CD4-positive, alpha-beta T cell treated with Interleukin-1 beta for 1 hour (primary cell): ENCODE data around the gene ZNF593OS.

ENCODE experiments used
- DNase-seq, 2 donors: peaks; one replicate each; pipeline ENCODE4 v3.0.0-alpha.2; 2020 to 2022

Gene ZNF593OS

GRCh38 chr1:26125946-26126320 lies 45.7 kb downstream of the ZNF593OS start:
- DNase-seq = no peak

GRCh38 chr1:26125382-26125781 lies 46.2 kb downstream of the ZNF593OS start:
- no peak for DNase-seq

- no peak for DNase-seq
Observed at GRCh38 chr1:26124418-26125331, 47.0 kb downstream of the ZNF593OS start.

GRCh38 chr1:26122988-26123973 lies 48.4 kb downstream of the ZNF593OS start:
- DNase-seq = peak in 1 of 2 donors; percentile 24

GRCh38 chr1:26121854-26122773 lies 49.5 kb downstream of the ZNF593OS start:
- DNase-seq = no peak

GRCh38 chr1:26119892-26120608 lies 51.6 kb downstream of the ZNF593OS start:
- DNase-seq = no peak
